ENCODE results near the gene ADGRB3. TPM values are rescaled to one million over a fixed set of nuclear protein-coding genes. Genes with fewer than 3 reads are reported as not detected.
"Not testable (repeated sequence)": the region's sequence is repeated elsewhere in the genome, so short reads cannot be mapped to it uniquely, and the experiment has no call there.

Gene ADGRB3
- total RNA-seq, 1 donor from 2014 or later, result 158 TPM

DNA sequence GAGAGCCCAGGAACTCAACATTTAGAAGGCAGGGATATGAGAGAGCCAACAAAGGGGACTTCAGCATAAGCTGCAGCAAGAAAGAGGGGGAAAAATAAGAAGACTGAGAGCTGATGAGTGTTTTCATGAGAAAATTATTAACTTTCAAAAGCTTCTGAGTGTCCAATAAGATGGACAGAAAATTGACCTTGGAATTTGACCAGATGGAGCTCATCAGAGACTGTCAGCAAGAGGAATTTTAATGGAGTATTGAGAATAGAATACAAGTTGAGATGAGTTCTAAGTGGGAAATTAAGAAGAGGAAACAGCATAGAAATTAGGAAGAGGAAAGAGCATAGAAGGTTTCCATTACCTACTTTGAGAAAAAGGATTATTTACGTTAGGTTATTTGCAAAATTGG lies 733.5 kb downstream of the ADGRB3 start:
- FAIRE-seq (no peak), DNase-seq (ENCODE audit: low spot score in 2 of 2) (no peak)

- DNase-seq (ENCODE audit: low spot score in 2 of 2) (no peak), FAIRE-seq (no peak)
These were observed 735.7 kb downstream of the ADGRB3 start for GRCh38 chr6:69370763-69371162.

DNA sequence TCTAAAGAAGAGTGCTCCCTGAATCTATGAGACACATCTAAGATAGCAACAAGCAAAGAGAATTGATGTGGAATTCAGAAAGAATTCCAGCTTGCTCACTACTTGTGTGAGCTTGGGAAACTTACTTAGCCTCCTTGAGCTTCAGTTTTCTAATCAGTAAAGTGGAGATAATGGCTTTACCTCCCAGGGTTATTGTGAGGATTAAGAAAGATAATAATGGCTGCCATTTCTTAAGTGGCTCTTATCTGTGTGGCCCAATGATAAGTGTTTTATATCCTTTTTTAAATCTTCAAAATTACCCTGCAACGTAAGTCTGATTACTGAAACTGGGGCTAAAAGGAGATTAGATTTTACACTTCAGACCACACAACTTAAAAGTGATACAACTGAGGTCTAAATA lies 743.2 kb downstream of the ADGRB3 start:
- no peak for DNase-seq (ENCODE audit: low spot score in 2 of 2)
- no peak for FAIRE-seq

GRCh38 chr6:69379518-69379917 lies 744.4 kb downstream of the ADGRB3 start:
- DNase-seq (ENCODE audit: low spot score in 2 of 2) (no peak), FAIRE-seq (no peak)

DNA sequence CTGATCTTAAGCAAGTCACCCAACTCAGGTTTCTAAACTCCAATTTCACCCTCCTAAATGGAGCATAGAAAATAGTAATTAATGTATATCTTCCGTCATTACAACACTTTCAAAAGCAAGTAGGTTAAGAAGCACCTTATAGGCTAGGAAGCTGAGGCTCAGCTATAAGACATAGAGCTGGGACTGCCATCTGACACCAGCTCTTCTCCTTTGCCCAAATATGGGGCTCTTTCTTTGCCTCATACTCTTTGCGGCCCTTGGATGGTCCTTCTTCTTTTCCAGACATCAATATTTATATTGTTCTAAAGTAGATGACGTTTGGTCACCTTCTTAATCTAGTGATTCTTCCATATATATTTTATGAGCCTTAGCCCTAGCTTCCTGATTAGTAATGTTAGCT lies 748.5 kb downstream of the ADGRB3 start:
- no peak for DNase-seq (ENCODE audit: low spot score in 2 of 2)
- FAIRE-seq, result no peak

- no peak for FAIRE-seq
These were observed 751.3 kb downstream of the ADGRB3 start for GRCh38 chr6:69386426-69386825.

GRCh38 chr6:69390125-69390524 lies 755.0 kb downstream of the ADGRB3 start:
- DNase-seq (ENCODE audit: low spot score in 2 of 2) (no peak), FAIRE-seq (no peak)

More at GRCh38 chr6:69386426-69386825, 751.3 kb downstream of the ADGRB3 start:
- no peak for DNase-seq (ENCODE audit: low spot score in 2 of 2)

- FAIRE-seq (no peak), DNase-seq (ENCODE audit: low spot score in 2 of 2) (no peak)
These were observed 756.0 kb downstream of the ADGRB3 start for GRCh38 chr6:69391106-69391505.

DNA sequence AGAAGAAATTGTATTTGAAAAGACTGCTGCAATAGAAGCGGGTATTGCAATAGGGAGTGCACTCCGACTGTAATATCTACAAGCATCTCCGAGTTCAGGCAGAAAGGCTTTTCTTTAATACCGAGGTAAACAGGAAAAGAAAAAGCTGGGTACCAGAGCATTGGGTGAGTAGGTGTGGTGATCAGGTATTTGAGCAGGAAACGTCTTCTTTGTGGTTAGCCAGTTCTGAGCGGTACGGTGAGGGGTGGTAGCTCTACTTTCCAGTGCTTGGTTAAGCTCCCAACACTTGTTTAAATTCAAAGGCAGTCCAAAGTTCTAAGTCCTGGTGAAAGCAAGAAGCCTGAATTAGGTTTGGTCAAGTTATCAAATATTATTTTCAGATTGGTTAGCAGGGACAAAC lies 757.7 kb downstream of the ADGRB3 start:
- DNase-seq (ENCODE audit: low spot score in 2 of 2) (no peak), FAIRE-seq (no peak)

DNA sequence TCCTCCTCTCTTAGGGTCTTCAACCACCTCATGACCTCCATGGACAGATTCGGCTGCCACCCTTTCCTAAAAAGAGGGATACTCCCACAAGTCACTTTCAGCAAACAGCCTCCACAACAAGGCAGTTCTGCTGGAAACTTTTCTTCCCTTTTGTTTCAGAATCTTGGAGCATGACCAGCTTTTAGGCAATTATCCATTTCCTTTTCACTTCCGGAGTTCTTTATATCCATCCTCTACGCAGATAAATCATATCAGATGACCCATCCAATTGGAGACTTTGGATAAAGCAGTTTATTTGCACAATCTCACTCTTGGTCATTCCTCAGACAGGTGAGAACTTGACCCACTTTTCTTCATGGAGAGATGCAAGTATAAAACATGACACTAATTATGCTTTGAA lies 763.2 kb downstream of the ADGRB3 start:
- no peak for FAIRE-seq
- no peak for DNase-seq (ENCODE audit: low spot score in 2 of 2)

DNA sequence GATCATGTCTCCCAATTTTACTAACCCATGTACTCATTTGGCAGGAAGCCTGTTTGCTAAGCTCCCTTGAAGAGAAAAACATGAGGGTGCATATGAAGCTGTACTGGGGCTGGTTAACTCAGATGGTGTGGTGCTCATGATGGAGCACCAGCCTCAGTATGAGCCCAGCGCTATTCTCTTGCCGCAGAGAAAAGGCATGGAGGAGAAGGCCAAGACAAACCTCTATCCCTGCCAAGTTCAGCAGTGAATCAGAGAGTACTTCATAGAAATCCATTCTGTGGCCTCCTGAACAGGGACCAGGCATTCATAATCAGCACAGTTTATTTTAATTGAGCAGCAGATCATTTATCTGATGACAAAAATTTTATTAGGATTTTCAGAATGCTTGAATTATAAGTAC lies 763.6 kb downstream of the ADGRB3 start:
- no peak for DNase-seq (ENCODE audit: low spot score in 2 of 2)
- FAIRE-seq, result no peak

GRCh38 chr6:69408886-69409285 lies 773.8 kb downstream of the ADGRB3 start:
- DNase-seq (ENCODE audit: low spot score in 2 of 2) (no peak), FAIRE-seq (no peak)

DNA sequence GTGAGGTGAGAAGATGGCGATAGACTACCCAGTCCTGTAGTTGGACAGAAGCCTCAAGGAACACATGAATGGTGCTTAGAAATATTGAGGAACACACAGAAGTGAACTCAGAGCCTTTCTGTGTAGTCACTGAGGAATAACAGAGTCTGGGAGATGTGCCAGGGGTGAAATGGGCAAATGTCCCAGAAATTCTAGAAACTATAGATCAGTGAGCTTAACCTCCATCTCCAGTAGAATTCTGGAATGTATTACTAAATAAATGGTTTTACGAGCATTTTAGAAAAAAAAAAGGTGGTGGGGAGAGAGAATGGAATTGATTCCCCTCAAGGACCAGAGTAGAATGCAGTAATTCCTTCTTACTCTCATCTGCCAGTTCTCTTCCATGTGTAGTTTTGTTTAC lies 781.7 kb downstream of the ADGRB3 start:
- DNase-seq (ENCODE audit: low spot score in 2 of 2) (no peak), FAIRE-seq (no peak)

GRCh38 chr6:69421269-69421668 lies 786.2 kb downstream of the ADGRB3 start:
- no peak for FAIRE-seq

DNA sequence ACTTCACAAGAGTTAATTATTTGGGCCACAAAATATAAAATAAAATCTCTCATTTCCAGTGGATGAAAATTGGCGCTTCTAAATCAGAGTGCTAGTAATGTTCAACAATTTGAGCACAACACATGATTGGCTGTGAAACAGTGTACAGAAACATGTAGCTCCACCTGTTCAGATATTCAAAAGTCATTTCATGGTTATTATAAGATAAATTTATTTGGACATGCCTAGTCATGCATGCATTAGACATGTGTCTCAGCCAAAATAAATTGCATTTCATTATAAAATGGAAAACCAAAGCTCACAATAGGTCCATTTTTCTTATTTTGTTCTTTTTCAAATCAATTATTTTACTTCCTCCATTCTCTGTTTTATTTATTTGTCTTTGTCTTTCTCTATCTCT lies 786.9 kb downstream of the ADGRB3 start:
- no peak for DNase-seq (ENCODE audit: low spot score in 2 of 2)
- FAIRE-seq, result no peak

More at GRCh38 chr6:69421269-69421668, 786.2 kb downstream of the ADGRB3 start:
- DNase-seq (ENCODE audit: low spot score in 2 of 2), result no peak

DNA sequence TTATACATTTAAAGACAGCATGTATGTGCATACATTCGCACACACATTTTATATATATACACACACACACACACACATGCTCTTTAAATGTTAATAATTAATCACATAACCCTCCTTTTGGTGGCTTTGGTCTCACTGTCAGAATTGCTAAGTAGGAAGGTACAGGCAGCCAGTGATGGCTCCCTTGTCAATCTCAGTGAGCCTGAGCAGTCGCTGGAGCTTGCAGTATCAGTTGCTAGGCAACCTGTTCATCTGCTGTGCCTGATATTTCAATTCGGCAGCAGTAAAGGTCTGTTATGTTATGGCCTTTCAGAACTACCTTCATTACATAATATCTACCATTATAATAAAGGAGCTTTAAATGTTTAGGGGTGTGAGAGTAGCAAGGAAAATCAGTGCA lies 787.4 kb downstream of the ADGRB3 start:
- DNase-seq (ENCODE audit: low spot score in 2 of 2) (no peak), FAIRE-seq (no peak)

DNA sequence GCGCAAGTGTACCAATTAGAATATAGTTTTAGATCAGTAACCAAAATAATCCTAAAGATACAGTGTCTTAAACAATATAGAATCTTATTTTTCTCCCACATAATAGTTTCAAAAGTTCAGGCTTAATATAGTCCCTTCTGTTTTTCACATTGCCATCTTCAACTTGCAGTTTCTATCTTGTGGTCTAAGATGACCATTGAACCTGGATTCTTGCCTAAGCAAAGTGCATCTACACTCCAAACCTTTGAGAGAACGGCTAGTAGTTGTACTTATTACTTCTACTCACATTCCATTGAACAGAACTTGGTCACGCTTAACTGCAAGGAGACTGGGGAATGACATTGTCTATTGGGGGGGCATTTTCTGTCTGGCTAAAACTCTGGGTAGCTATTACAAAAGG lies 788.7 kb downstream of the ADGRB3 start:
- DNase-seq (ENCODE audit: low spot score in 2 of 2), result no peak
- no peak for FAIRE-seq

DNA sequence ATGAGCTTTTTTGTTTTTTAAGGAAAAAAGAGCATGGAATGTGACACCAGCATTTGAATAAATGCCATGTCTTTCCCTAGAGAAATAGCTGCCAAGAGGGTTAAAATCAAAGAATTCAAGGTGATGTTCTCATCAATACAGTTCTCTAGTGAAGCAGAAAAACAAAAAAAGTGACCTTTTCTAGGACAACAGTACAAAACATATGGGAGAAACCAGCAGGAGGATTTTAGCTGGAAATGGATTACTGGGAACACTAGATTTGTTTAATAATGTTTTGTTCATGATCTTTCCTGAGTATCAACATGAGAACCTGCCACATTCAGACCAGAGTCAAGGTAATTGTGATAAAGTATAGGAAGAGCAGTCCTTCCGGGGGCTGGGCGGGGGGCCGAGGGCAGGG lies 789.5 kb downstream of the ADGRB3 start:
- DNase-seq (ENCODE audit: low spot score in 2 of 2) (no peak), FAIRE-seq (no peak)

- DNase-seq (ENCODE audit: low spot score in 2 of 2) (no peak), FAIRE-seq (no peak)
These were observed 792.8 kb downstream of the ADGRB3 start for GRCh38 chr6:69427882-69428281.

- not testable (repeated sequence) for DNase-seq (ENCODE audit: low spot score in 2 of 2); FAIRE-seq
These were observed 797.1 kb downstream of the ADGRB3 start for GRCh38 chr6:69432168-69432567.

DNA sequence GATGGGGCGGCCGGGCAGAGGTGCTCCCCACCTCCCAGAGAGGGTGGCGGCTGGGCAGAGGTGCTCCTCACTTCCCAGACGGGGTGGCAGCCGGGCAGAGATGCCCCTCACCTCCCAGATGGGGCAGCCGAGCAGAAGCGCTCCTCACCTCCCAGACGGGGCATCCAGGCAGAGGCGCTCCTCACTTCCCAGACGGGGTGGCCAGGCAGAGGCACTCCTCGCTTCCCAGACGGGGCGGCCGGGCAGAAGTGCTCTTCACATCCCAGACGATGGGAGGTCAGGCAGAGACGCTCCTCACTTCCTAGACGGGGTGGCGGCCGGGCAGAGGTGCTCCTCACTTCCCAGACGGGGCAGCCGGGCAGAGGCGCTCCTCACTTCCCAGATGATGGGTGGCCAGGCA lies 798.0 kb downstream of the ADGRB3 start:
- not testable (repeated sequence) for FAIRE-seq; DNase-seq (ENCODE audit: low spot score in 2 of 2)

GRCh38 chr6:69438113-69438512 lies 803.0 kb downstream of the ADGRB3 start:
- FAIRE-seq (no peak), DNase-seq (ENCODE audit: low spot score in 2 of 2) (no peak)
